ENCODE measurements around the gene STAG1. TPM values are rescaled to one million over a fixed set of nuclear protein-coding genes. Genes with fewer than 3 reads are reported as not detected.
"Not testable (repeated sequence)": the region's sequence is repeated elsewhere in the genome, so short reads cannot be mapped to it uniquely, and the experiment has no call there.

Gene STAG1
- total and polyA plus RNA-seq, 2 experiments from 2014 or later, result 9.0 to 21.9 TPM

- H3K79me2 ChIP-seq (replicated peaks; ENCODE audit: insufficient read depth); H3K27me3 ChIP-seq (ENCODE audit: insufficient read depth); H3F3A ChIP-seq (replicated peaks; ENCODE audit: low read depth); ATAC-seq; H3K4me3 ChIP-seq; H2AFZ ChIP-seq; H3K27me3 Mint-ChIP-seq (ENCODE audit: insufficient read depth, low read depth, poor library complexity); H4K20me1 ChIP-seq (replicated peaks; ENCODE audit: insufficient read depth); H3K4me3 Mint-ChIP-seq; H3K27ac ChIP-seq (ENCODE audit: low read depth); H3K27ac Mint-ChIP-seq; DNase-seq (ENCODE audit: low spot score); H3K36me3 ChIP-seq (ENCODE audit: insufficient read depth); H3K4me2 ChIP-seq; H3K9me3 Mint-ChIP-seq; H3K4me1 ChIP-seq (ENCODE audit: insufficient read depth); H3K9me2 ChIP-seq (ENCODE audit: insufficient read depth); H3K4me1 Mint-ChIP-seq: not testable (repeated sequence)
- peaks cover 57% of the 10 kb centered on the region for H3K36me3 Mint-ChIP-seq (ENCODE audit: low read depth)
Observed at GRCh38 chr3:136474876-136475275, 277.3 kb downstream of the STAG1 start.

- no peak overlapping the region for H3K4me3 ChIP-seq
- H3K27ac ChIP-seq (ENCODE audit: low read depth), result no peak overlapping the region
- DNase-seq (ENCODE audit: low spot score) (no peak), ATAC-seq (no peak)
- H3K27ac Mint-ChIP-seq, result no peak overlapping the region
- peaks cover 9% of the 10 kb centered on the region; the same call in 2 of the 3 replicates for H3K9me3 Mint-ChIP-seq
- 0 out of 2 replicates have a peak, but pooled peaks cover 3% of the 10 kb centered on the region for H3K79me2 ChIP-seq (replicated peaks; ENCODE audit: insufficient read depth)
- H3K27me3 Mint-ChIP-seq (ENCODE audit: insufficient read depth, low read depth, poor library complexity), result no peaks in the 10 kb centered on the region
- H3K4me1 ChIP-seq (ENCODE audit: insufficient read depth), result no peaks in the 10 kb centered on the region
- H3K36me3 ChIP-seq (ENCODE audit: insufficient read depth), result peaks cover 7% of the 10 kb centered on the region; the same call in 1 of the 2 replicates
- H3K36me3 Mint-ChIP-seq (ENCODE audit: low read depth), result peaks cover 60% of the 10 kb centered on the region
- no peak overlapping the region for H3K4me2 ChIP-seq
- no peaks in the 10 kb centered on the region for H3F3A ChIP-seq (replicated peaks; ENCODE audit: low read depth)
- H3K27me3 ChIP-seq (ENCODE audit: insufficient read depth), result no peaks in the 10 kb centered on the region
- H4K20me1 ChIP-seq (replicated peaks; ENCODE audit: insufficient read depth), result no peaks in the 10 kb centered on the region
- no peaks in the 10 kb centered on the region for H3K9me2 ChIP-seq (ENCODE audit: insufficient read depth)
- H2AFZ ChIP-seq, result no peak overlapping the region
- no peaks in the 10 kb centered on the region for H3K4me1 Mint-ChIP-seq
- no peak overlapping the region for H3K4me3 Mint-ChIP-seq
- TF ChIP-seq POLR2AphosphoS5 (IDR thresholded peaks at IDR 0.05; ENCODE audit: low read depth), result no peak
- no peak for TF ChIP-seq ZNF462 (CRISPR knock-in tag; IDR thresholded peaks at IDR 0.05)
- TF ChIP-seq ZNF114 (CRISPR knock-in tag; IDR thresholded peaks at IDR 0.05), result no peak
- TF ChIP-seq CREB1 (CRISPR knock-in tag; IDR thresholded peaks at IDR 0.05; ENCODE audit: low read depth), result no peak
- TF ChIP-seq STAT1 (IDR thresholded peaks at IDR 0.05; ENCODE audit: unreplicated experiment), result no peak
- no peak for TF ChIP-seq NANOG (IDR thresholded peaks at IDR 0.05; ENCODE audit: borderline replicate concordance)
- no peak for TF ChIP-seq ETS1 (IDR thresholded peaks at IDR 0.05)
- no peak for TF ChIP-seq REST (IDR thresholded peaks at IDR 0.05; ENCODE audit: unreplicated experiment)
- TF ChIP-seq EZH2 (IDR thresholded peaks at IDR 0.05; ENCODE audit: low read depth, unreplicated experiment), result no peak
- no peak for TF ChIP-seq ZNF331 (CRISPR knock-in tag; IDR thresholded peaks at IDR 0.05; ENCODE audit: low read depth)
Observed at GRCh38 chr3:136473716-136474326, 278.4 kb downstream of the STAG1 start.
